ENCODE measurements around the gene FREM1.

DNA sequence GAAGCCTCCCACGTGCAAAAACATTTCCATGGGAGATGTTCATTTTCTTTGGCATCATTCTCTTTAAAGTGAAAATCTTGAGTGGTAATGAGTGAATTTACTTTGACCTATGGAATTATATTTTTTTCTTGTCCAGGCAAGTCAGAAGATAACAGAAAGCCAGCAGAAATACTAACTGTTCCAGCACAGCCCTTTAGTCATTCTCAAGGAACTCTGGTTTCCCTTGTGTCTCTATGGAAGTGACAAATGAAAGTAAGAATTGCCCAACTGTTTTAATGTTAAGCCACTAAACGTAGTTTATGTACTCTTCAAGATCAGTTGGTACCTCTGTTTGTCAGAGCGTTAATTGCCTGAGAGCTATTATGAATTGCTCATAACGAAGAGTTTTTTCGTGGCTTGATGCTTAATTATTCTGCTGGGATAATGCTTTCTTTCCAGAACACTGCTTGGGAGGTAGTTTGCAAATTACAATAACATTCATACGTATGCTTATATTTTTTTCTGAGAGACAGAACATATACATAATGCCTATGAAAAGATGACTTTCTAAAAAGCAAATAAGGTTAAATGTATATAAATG lies 103.2 kb downstream of the FREM1 start:
- no peak for TF ChIP-seq YY1 (IDR thresholded peaks at IDR 0.05; ENCODE audit: insufficient read depth, insufficient read length)
- TF ChIP-seq ZNF274 (IDR thresholded peaks at IDR 0.05; ENCODE audit: low read depth, low read length) = no peak
- no peak for TF ChIP-seq SUZ12 (IDR thresholded peaks at IDR 0.05; ENCODE audit: extremely low read depth, insufficient read depth, insufficient read length)

Data from NT2/D1 (cell line).